GM21825 (cell line): Measurements from ENCODE around the gene CD101.
"Not testable (repeated sequence)": the region's sequence is repeated elsewhere in the genome, so short reads cannot be mapped to it uniquely, and the experiment has no call there.

Source experiments
- ATAC-seq: cut with Tn5 transposase; IDR thresholded peaks from one replicate; pipeline ENCODE4 v1.9.1; 2021; ENCODE audit warnings: mild to moderate bottlenecking, moderate library complexity; ENCODE audit not compliant: unreplicated experiment

The CD101 gene

DNA sequence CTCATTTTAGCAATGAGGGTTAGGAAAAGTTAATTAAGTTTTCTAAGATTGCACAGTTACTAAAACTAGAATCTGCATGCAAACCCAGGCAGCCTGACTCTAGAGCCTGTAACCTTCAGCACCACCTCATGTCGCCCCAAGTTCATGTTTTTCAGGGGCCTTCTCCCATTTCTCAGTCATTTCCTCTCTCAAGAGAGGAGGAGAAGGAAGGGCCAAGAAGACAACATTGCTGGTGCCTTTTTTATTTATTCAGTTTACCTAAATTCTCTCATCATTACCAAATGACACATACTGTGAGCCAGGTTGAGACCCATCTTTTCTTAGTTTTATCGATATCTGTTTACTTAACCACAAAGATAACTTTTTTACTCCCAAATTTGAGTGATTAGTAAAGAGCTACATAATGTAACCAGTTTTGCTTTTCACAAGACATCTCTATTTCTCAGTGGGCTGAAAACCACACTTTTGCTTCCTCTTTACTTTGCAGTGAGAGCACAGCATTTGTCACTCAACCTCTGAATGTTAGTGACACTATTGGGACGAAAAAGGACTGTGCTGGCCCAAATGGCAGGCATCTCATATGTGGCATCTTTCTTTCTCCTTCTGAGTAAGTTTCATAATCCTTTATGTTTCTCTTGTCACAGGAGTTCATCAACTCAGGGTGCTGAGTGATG lies at the start of gene CD101:
Gene CD101, plus strand, starts transcription at position 507 of the 674 bp plus-strand sequence. Its CDS starts 58 bp downstream, at position 565.
- peak; percentile 89 for ATAC-seq

GRCh38 chr1:116952738-116953275 lies 48.8 kb upstream of the CD101 start:
- no peak for ATAC-seq

DNA sequence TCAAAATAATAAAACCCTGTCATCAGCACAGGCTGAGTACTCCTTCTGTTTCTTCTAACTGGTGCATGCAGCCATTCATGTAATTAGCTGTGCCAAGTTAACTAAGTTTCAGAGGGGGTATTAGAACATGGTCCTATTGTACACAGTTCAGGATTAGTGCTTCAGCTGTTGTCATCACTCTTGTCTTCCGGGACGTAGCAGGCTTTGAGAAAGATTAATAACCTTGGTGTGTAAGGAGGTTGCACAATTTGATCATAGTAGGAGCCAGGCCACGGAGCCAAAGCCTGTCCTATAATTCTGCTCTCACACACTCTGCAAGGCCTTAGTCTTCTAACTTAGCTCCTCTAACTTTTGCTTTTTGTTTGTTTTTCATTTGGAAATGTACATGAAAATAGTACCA lies 47.1 kb upstream of the CD101 start:
- no peak for ATAC-seq

- no peak for ATAC-seq
These were observed 45.2 kb upstream of the CD101 start for GRCh38 chr1:116956378-116956777.

DNA sequence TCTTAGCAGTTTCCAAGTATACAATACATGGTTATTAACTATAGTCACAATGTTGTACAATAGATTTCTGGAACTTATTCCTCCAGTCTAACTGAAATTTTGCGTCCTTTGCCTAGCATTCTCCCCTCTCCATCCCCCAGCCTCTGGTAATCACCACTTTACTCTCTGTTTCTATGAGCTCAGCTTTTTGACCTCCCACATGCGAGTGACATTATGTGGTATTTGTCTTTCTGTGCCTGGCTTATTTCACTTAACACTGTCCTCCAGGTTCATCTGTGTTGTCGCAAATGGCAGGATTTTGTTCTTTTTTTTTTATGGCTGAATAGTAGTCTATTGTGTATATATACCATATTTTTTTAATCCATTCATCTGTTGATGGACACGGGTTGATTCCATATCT lies 43.9 kb upstream of the CD101 start:
- no peak for ATAC-seq

- no peak for ATAC-seq
These were observed 43.5 kb upstream of the CD101 start for GRCh38 chr1:116958110-116958509.

DNA sequence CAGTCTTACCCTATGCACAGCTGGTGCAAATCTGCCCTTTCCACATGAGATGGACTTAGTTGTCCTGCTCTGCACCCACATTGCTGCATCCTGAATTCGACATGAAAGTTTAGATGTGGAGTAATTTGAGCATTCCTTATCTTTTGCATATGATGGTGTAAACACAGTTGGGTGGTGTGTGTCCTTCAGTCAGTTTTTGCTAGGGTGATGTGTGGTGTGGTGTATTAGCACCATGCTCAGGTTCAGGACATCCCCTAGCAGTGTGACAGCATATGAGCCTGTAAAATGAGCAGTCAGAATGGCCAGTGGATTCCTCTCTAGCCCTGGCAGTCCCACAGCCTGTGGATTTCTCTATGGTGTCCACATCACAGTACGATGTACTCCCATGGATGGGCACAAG lies 42.6 kb upstream of the CD101 start:
- ATAC-seq: no peak

DNA sequence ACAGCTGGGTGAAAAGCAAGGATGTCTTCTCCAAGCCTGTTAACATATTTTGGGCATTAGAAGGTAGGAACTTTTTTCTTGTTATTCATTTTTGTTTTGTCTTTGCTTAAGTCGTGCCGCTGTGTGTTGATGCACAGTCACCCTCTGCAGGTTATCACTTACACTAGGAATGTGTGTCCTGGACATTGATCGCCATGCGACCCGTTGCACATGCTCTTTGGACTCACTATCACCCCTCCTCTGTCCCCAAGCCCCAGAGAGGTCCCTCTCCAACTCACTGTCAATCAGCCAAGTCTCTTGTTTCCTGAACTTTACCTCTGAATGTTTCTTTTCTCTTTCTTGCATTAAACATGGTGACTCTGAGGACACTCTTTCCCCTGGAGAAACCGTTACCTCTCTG lies 40.0 kb upstream of the CD101 start:
- no peak for ATAC-seq

- ATAC-seq: no peak
These were observed 38.4 kb upstream of the CD101 start for GRCh38 chr1:116962987-116963639.

DNA sequence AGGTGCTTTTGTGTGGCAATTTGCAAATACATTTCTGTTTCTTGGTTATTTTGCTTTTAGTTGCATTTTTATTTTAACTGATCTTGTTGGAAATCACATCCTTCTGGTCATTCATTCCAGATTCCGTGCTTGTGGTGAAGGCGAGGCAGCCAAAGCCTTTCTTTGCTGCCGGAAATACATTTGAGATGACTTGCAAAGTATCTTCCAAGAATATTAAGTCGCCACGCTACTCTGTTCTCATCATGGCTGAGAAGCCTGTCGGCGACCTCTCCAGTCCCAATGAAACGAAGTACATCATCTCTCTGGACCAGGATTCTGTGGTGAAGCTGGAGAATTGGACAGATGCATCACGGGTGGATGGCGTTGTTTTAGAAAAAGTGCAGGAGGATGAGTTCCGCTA lies 34.8 kb upstream of the CD101 start:
- no peak for ATAC-seq

DNA sequence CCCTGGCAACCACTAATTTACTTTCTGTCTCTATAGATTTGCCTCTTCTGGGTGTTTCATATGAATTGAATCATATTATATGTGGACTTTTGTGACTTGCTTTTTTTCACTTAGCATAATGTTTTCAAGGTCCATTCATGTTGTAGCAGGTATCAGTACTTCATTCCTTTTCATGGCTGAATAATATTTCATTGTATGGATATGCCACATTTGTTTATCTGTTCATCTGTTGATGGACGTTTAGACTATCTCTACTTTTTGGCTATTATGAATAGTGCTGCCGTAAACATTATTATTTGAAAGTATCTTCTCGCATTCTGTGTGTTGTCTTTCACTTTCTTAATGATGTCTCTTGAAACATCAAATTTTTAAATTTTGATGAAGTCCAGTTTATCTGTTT lies 32.8 kb upstream of the CD101 start:
- no peak for ATAC-seq

DNA sequence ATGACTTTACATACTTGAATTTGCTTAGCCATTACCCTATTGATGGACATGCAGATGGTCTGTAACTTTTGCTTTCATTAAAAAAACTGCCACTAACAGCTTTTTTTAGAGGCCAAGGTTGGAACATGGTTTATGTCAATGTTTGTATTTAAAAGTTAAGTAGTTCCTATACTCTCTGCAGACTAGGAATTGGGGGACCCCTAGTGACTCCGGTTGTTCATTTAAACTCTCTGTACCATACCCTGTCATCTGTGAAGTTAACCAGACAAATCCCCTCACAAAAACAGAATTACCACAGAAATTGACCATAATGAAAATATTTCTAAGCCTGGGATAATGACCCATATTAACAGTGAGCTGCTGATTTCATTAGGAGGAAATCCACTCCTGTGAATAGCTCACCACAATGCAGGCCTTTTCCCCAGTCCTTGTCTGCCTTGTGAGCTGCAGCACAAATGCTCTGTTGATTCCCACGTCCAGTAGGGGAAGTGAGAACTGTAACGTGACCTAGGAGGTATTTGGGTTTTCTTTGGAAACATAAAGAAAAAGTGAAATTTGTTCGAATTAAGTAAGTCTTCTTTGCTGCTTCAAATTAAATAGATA lies 30.2 kb upstream of the CD101 start:
- no peak for ATAC-seq

DNA sequence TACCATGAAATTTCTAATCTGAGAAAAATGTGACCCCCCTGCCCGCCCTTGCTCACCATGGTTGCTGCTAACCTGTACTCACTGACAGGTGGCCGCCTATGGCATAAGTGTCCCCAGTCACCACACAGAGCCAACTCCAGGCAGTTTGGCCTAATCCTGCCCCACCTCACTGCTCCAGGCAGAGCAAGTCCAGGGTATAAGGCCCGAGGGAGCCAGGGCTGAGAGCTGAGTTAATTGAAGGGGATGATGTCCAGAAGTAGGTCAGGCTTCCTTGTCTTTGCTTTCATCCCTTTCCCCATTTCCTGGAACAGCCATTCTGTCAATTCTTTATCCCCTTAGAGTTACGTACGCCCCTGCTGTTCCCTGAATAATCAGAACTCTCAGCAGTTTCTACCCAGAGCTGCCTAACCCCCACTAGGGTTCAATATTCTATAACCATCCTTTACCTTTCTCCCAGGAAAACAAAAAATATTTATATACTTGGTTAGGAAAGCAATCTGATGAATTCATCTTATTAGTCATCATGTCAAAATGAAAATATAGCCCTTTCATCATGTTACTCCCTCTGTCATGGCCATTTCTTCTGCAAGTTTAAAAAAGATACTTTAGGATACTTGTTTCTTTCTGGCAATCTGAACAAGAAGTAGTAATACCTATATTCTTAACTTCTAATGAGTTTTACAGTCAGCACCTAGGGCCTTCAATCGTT lies 29.4 kb upstream of the CD101 start:
- ATAC-seq: no peak

- ATAC-seq: no peak
These were observed 28.9 kb upstream of the CD101 start for GRCh38 chr1:116972674-116973030.

- not testable (repeated sequence) for ATAC-seq
These were observed 21.3 kb upstream of the CD101 start for GRCh38 chr1:116980309-116980708.

GRCh38 chr1:116981521-116982037 lies 20.0 kb upstream of the CD101 start:
- ATAC-seq: no peak

GRCh38 chr1:116982319-116983004 lies 19.1 kb upstream of the CD101 start:
- no peak for ATAC-seq

GRCh38 chr1:116983112-116983511 lies 18.4 kb upstream of the CD101 start:
- no peak for ATAC-seq

GRCh38 chr1:116983678-116984077 lies 17.9 kb upstream of the CD101 start:
- ATAC-seq: no peak

GRCh38 chr1:116984406-116985160 lies 17.0 kb upstream of the CD101 start:
- no peak for ATAC-seq
